MCF 10A (cell line): ENCODE data around the gene CD1B. TPM values are rescaled to one million over a fixed set of nuclear protein-coding genes. Genes with fewer than 3 reads are reported as not detected.
A peak's percentile ranks its signal among the peaks of the same experiment; 100 is the strongest.
"Not testable (repeated sequence)": the region's sequence is repeated elsewhere in the genome, so short reads cannot be mapped to it uniquely, and the experiment has no call there.

ENCODE experiments used
- Bru-seq: library from RNA; stranded (reverse); fragments of 400-500 nt; gene quantifications from one replicate; lab custom pipeline; 2021; lab: Mats Ljungman, UMichigan
- BruChase-seq, 2 experiments: library from RNA; stranded (reverse); fragments of 400-500 nt; gene quantifications; one replicate each; lab custom pipeline; 2021; lab: Mats Ljungman, UMichigan
- BruUV-seq: library from RNA; stranded (reverse); fragments of 400-500 nt; replicated peaks from 2 replicates; lab custom pipeline; 2021; lab: Mats Ljungman, UMichigan
- CTCF ChIA-PET: fragments of 300-600 bp; sonication (Branson Sonifier 250); formaldehyde crosslinking; extraction: SDS; loops from one replicate; lab custom pipeline; 2021; ENCODE audit warnings: antibody characterized with exemption, inconsistent platforms; lab: Yijun Ruan, JAX
- POLR2A ChIA-PET: fragments of 300-600, 350-650 bp; sonication (Branson Sonifier 250); formaldehyde crosslinking; extraction: SDS; loops from one replicate; lab custom pipeline; 2020; ENCODE audit warnings: antibody characterized with exemption, inconsistent platforms; lab: Yijun Ruan, JAX
- DNase-seq: peaks from one replicate; pipeline ENCODE4 v3.0.0-alpha.2; 2018; ENCODE audit not compliant: unreplicated experiment
- H3K27ac Mint-ChIP-seq: one replicate; pipeline ENCODE4 v1.8.0; 2022; ENCODE audit warnings: mild to moderate bottlenecking, low read depth, mixed read lengths; ENCODE audit not compliant: unreplicated experiment
- H3K27me3 Mint-ChIP-seq: one replicate; pipeline ENCODE4 v1.8.0; 2022; ENCODE audit warnings: mixed read lengths; ENCODE audit not compliant: insufficient read depth, unreplicated experiment
- H3K36me3 Mint-ChIP-seq: one replicate; pipeline ENCODE4 v1.8.0; 2022; ENCODE audit warnings: mild to moderate bottlenecking, moderate library complexity, mixed read lengths; ENCODE audit not compliant: insufficient read depth, unreplicated experiment
- H3K4me1 Mint-ChIP-seq: one replicate; pipeline ENCODE4 v1.8.0; 2022; ENCODE audit warnings: mixed read lengths; ENCODE audit not compliant: insufficient read depth, unreplicated experiment
- H3K4me3 Mint-ChIP-seq: one replicate; pipeline ENCODE4 v1.8.0; 2022; ENCODE audit warnings: mild to moderate bottlenecking, moderate library complexity, mixed read lengths; ENCODE audit not compliant: unreplicated experiment
- H3K9me3 Mint-ChIP-seq: one replicate; pipeline ENCODE4 v1.8.0; 2022; ENCODE audit warnings: mixed read lengths; ENCODE audit not compliant: unreplicated experiment
- CTCF ChIP-seq: fragments of 200-600 bp; IDR thresholded peaks from one replicate; pipeline ENCODE4 v1.8.0; 2022; ENCODE audit warnings: antibody characterized with exemption, mild to moderate bottlenecking; ENCODE audit not compliant: unreplicated experiment
- intact Hi-C: fragments of 100-400 bp; cut with micrococcal nuclease; formaldehyde crosslinking; loops from 2 replicates; pipeline ENCODE4 v1.14.1; 2022
- long read RNA-seq: library from polyadenylated mRNA; stranded (forward); transcript quantifications from one replicate; pipeline ENCODE4 v2.0.0, GENCODE V29; 2022
- total RNA-seq: library from RNA; stranded (reverse); gene quantifications from 2 replicates; pipeline ENCODE4 v1.2.3, GENCODE V29; 2022

CD1B gene
- not detected in 2 replicates for total RNA-seq
- Bru-seq, nascent RNA = not detected
- not detected for BruChase-seq, experiment 1, labeled RNA remaining after a 6-hour chase
- not detected for BruChase-seq, experiment 2, labeled RNA remaining after a 2-hour chase
- long read RNA-seq = 0 reads

- CTCF ChIA-PET = interaction anchor here (1.0 kb wide), 1 partner anchor 128 kb away, joined by 5 read pairs; no protein-coding TSS in a partner anchor
- no peaks in the 10 kb centered on the region for H3K36me3 Mint-ChIP-seq
- peaks cover 11% of the 10 kb centered on the region for H3K27me3 Mint-ChIP-seq
- no peaks in the 10 kb centered on the region for H3K9me3 Mint-ChIP-seq
- intact Hi-C loops = no loop called here
- H3K27ac Mint-ChIP-seq = no peak within 1 kb of the TSS
- POLR2A ChIA-PET = no interaction called here
- BruUV-seq = no TSS peak
- TF ChIP-seq CTCF = no peak
- no peak for DNase-seq
- H3K4me3 Mint-ChIP-seq = no peak within 1 kb of the TSS
- H3K4me1 Mint-ChIP-seq = no peaks in the 10 kb centered on the region
These were observed at the start of gene CD1B for GRCh38 chr1:158331481-158332150. TSS of gene CD1B (minus strand) at chr1:158331531. CDS start at chr1:158331423, 108 bp downstream.

DNA sequence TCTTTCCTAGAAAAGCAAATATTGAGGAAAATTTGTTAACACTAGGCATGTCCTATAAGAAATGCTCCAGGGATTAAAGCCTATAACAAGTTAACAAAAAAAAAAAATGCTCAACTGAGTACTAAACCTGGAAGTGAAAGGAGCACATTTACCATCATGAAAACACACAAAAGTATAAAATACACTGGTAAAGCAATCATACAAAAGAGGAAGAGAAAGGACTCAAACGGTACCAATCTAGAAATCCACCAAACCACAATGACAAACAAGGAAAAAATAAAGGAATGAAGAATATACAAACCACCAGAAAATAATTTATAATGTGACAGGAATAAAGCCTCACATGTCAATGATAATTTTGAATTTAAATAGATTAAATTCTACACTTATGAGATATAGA is 43.5 kb upstream of the CD1B start:
- intact Hi-C loops = no loop called here
- DNase-seq = no peak
- Mint-ChIP-seq H3K4me1 (no peaks in the 10 kb centered on the region), H3K4me3 (no peak overlapping the region), H3K36me3 (no peaks in the 10 kb centered on the region), H3K27me3 (peaks cover 64% of the 10 kb centered on the region), H3K27ac (no peak overlapping the region), H3K9me3 (peaks cover 12% of the 10 kb centered on the region)
- BruUV-seq = no TSS peak
- CTCF ChIA-PET = no interaction called here
- POLR2A ChIA-PET = no interaction called here
- TF ChIP-seq CTCF = no peak

- POLR2A ChIA-PET, H3K4me3 Mint-ChIP-seq, intact Hi-C loops, H3K4me1 Mint-ChIP-seq, BruUV-seq, DNase-seq, H3K27ac Mint-ChIP-seq, CTCF ChIA-PET, H3K36me3 Mint-ChIP-seq: not testable (repeated sequence)
- peaks cover 57% of the 10 kb centered on the region for H3K27me3 Mint-ChIP-seq
- peaks cover 12% of the 10 kb centered on the region for H3K9me3 Mint-ChIP-seq
These were observed 42.8 kb upstream of the CD1B start for GRCh38 chr1:158374101-158374500.

- Mint-ChIP-seq H3K9me3 (peaks cover 12% of the 10 kb centered on the region), H3K27me3 (peaks cover 49% of the 10 kb centered on the region), H3K4me1 (no peaks in the 10 kb centered on the region), H3K4me3 (no peak overlapping the region), H3K36me3 (no peaks in the 10 kb centered on the region), H3K27ac (no peak overlapping the region)
- TF ChIP-seq CTCF = no peak
- DNase-seq = peak; percentile 34
- intact Hi-C loops = no loop called here
- BruUV-seq = no TSS peak
- ChIA-PET CTCF (interaction anchor here (0.7 kb wide), 1 partner anchor 599 kb away, joined by 4 read pairs; no protein-coding TSS in a partner anchor), POLR2A (no interaction called here)
These were observed 40.0 kb upstream of the CD1B start for GRCh38 chr1:158371188-158371953.
